ENCODE results near the gene PLD5. TPM values are rescaled to one million over a fixed set of nuclear protein-coding genes. Genes with fewer than 3 reads are reported as not detected.

The PLD5 gene
- total RNA-seq, 5 donors from 2014 or later (not counting 1 experiment from before 2014, with no cell fraction given) = not detected

GRCh38 chr1:242554577-242554976, 30.1 kb upstream of the PLD5 start:
- peaks cover 0 to 7% (median 0%) of the 10 kb centered on the region in 3 donors for H3K9me3 Mint-ChIP-seq
- no peaks in the 10 kb centered on the region for H3K4me1 Mint-ChIP-seq
- H3K4me3 Mint-ChIP-seq = no peak overlapping the region
- ChIA-PET CTCF (interaction anchor here in 1 of 2 donors (0.6 kb wide), 1 partner anchor 351 kb away, joined by 4 read pairs; no protein-coding TSS in a partner anchor), POLR2A (no interaction called here)
- no peaks in the 10 kb centered on the region for H3K36me3 Mint-ChIP-seq
- DNase-seq (no peak), ATAC-seq (replicated peaks in 1 of 4) (no peak)
- Histone ChIP-seq H3K9me3 (no peaks in the 10 kb centered on the region), H3K4me1 (ENCODE audit: control insufficient read depth in 1 of 2, extremely low read depth in 1 of 2, insufficient read depth in 2 of 2, low read length in 2 of 2) (no peaks in the 10 kb centered on the region), H3K36me3 (ENCODE audit: control insufficient read depth in 2 of 2, extremely low read depth in 1 of 2, insufficient read depth in 1 of 2, low read length in 1 of 2) (no peaks in the 10 kb centered on the region), H3K4me3 (ENCODE audit: control insufficient read depth in 1 of 2, extremely low read depth in 1 of 2, low read length in 1 of 2) (no peak overlapping the region), H3K27ac (ENCODE audit: low read length) (no peak overlapping the region), H3K27me3 (replicated peaks in 1 of 2; ENCODE audit: control insufficient read depth in 2 of 2, extremely low read depth in 1 of 2, insufficient read depth in 2 of 2, low read length in 1 of 2) (no peaks in the 10 kb centered on the region)
- peaks cover 5 to 11% of the 10 kb centered on the region in 2 donors for H3K27me3 Mint-ChIP-seq
- 88% methylated on average over 4 of the region's 6 CpGs for WGBS (ENCODE audit: insufficient coverage)
- H3K27ac Mint-ChIP-seq = no peak overlapping the region

- ChIA-PET POLR2A (no interaction called here), CTCF (interaction anchor here in 1 of 2 donors (0.6 kb wide), 1 partner anchor 27 kb away, joined by 3 read pairs; no protein-coding TSS in a partner anchor)
- Mint-ChIP-seq H3K27ac (no peak overlapping the region), H3K4me1 (no peaks in the 10 kb centered on the region), H3K9me3 (no peaks in the 10 kb centered on the region), H3K36me3 (no peaks in the 10 kb centered on the region), H3K4me3 (no peak overlapping the region), H3K27me3 (no peaks in the 10 kb centered on the region)
- H3K27ac ChIP-seq (ENCODE audit: low read length) = no peak overlapping the region
- no CpG with 5 or more reads among the region's 6 CpGs for WGBS (ENCODE audit: insufficient coverage)
- H3K9me3 ChIP-seq = no peaks in the 10 kb centered on the region
- no peaks in the 10 kb centered on the region for H3K36me3 ChIP-seq (ENCODE audit: control insufficient read depth in 2 of 2, extremely low read depth in 1 of 2, insufficient read depth in 1 of 2, low read length in 1 of 2)
- ATAC-seq (replicated peaks in 1 of 4) (no peak), DNase-seq (no peak)
- H3K4me1 ChIP-seq (ENCODE audit: control insufficient read depth in 1 of 2, extremely low read depth in 1 of 2, insufficient read depth in 2 of 2, low read length in 2 of 2) = no peaks in the 10 kb centered on the region
- no peaks in the 10 kb centered on the region for H3K27me3 ChIP-seq (replicated peaks in 1 of 2; ENCODE audit: control insufficient read depth in 2 of 2, extremely low read depth in 1 of 2, insufficient read depth in 2 of 2, low read length in 1 of 2)
- H3K4me3 ChIP-seq (ENCODE audit: control insufficient read depth in 1 of 2, extremely low read depth in 1 of 2, low read length in 1 of 2) = no peak overlapping the region
Measured at GRCh38 chr1:242546849-242547729, 22.6 kb upstream of the PLD5 start.

GRCh38 chr1:242546441-242546840, 21.9 kb upstream of the PLD5 start:
- H3K4me1 Mint-ChIP-seq = no peaks in the 10 kb centered on the region
- no peaks in the 10 kb centered on the region for H3K9me3 Mint-ChIP-seq
- POLR2A ChIA-PET = no interaction called here

GRCh38 chr1:242544071-242544470, 19.6 kb upstream of the PLD5 start:
- H3K27ac Mint-ChIP-seq = no peak overlapping the region
- WGBS (ENCODE audit: insufficient coverage) = no CpG with 5 or more reads among the region's 2 CpGs
- no peaks in the 10 kb centered on the region for H3K4me1 ChIP-seq (ENCODE audit: control insufficient read depth in 1 of 2, extremely low read depth in 1 of 2, insufficient read depth in 2 of 2, low read length in 2 of 2)
- no peaks in the 10 kb centered on the region for H3K9me3 Mint-ChIP-seq
- H3K4me3 ChIP-seq (ENCODE audit: control insufficient read depth in 1 of 2, extremely low read depth in 1 of 2, low read length in 1 of 2) = no peak overlapping the region
- ChIA-PET CTCF (interaction anchor here in 1 of 2 donors (0.6 kb wide), 1 partner anchor 26 kb away, joined by 4 read pairs; no protein-coding TSS in a partner anchor), POLR2A (interaction anchor here in 1 of 2 donors (0.5 kb wide), 1 partner anchor 9 kb away, joined by 4 read pairs; no protein-coding TSS in a partner anchor)
- no peaks in the 10 kb centered on the region for H3K27me3 ChIP-seq (replicated peaks in 1 of 2; ENCODE audit: control insufficient read depth in 2 of 2, extremely low read depth in 1 of 2, insufficient read depth in 2 of 2, low read length in 1 of 2)
- no peaks in the 10 kb centered on the region for H3K9me3 ChIP-seq
- no peaks in the 10 kb centered on the region for H3K4me1 Mint-ChIP-seq
- H3K27ac ChIP-seq (ENCODE audit: low read length) = no peak overlapping the region
- H3K36me3 Mint-ChIP-seq = no peaks in the 10 kb centered on the region
- no peak overlapping the region for H3K4me3 Mint-ChIP-seq
- no peaks in the 10 kb centered on the region for H3K36me3 ChIP-seq (ENCODE audit: control insufficient read depth in 2 of 2, extremely low read depth in 1 of 2, insufficient read depth in 1 of 2, low read length in 1 of 2)
- H3K27me3 Mint-ChIP-seq = no peaks in the 10 kb centered on the region
- DNase-seq = no peak
- ATAC-seq (replicated peaks in 1 of 4) = no peak

More at GRCh38 chr1:242546441-242546840, 21.9 kb upstream of the PLD5 start:
- DNase-seq (no peak), ATAC-seq (replicated peaks in 1 of 4) (no peak)
- Mint-ChIP-seq H3K4me3 (no peak overlapping the region), H3K36me3 (no peaks in the 10 kb centered on the region), H3K27me3 (no peaks in the 10 kb centered on the region), H3K27ac (no peak overlapping the region)
- no peaks in the 10 kb centered on the region for H3K27me3 ChIP-seq (replicated peaks in 1 of 2; ENCODE audit: control insufficient read depth in 2 of 2, extremely low read depth in 1 of 2, insufficient read depth in 2 of 2, low read length in 1 of 2)
- CTCF ChIA-PET = no interaction called here
- no peaks in the 10 kb centered on the region for H3K4me1 ChIP-seq (ENCODE audit: control insufficient read depth in 1 of 2, extremely low read depth in 1 of 2, insufficient read depth in 2 of 2, low read length in 2 of 2)
- no peaks in the 10 kb centered on the region for H3K9me3 ChIP-seq
- no peak overlapping the region for H3K27ac ChIP-seq (ENCODE audit: low read length)
- no CpG with 5 or more reads among the region's 3 CpGs for WGBS (ENCODE audit: insufficient coverage)
- no peak overlapping the region for H3K4me3 ChIP-seq (ENCODE audit: control insufficient read depth in 1 of 2, extremely low read depth in 1 of 2, low read length in 1 of 2)
- H3K36me3 ChIP-seq (ENCODE audit: control insufficient read depth in 2 of 2, extremely low read depth in 1 of 2, insufficient read depth in 1 of 2, low read length in 1 of 2) = no peaks in the 10 kb centered on the region

GRCh38 chr1:242542271-242542670, 17.8 kb upstream of the PLD5 start:
- H3K27me3 ChIP-seq (replicated peaks in 1 of 2; ENCODE audit: control insufficient read depth in 2 of 2, extremely low read depth in 1 of 2, insufficient read depth in 2 of 2, low read length in 1 of 2) = no peaks in the 10 kb centered on the region
- H3K9me3 ChIP-seq = no peaks in the 10 kb centered on the region
- no peaks in the 10 kb centered on the region for H3K9me3 Mint-ChIP-seq
- no peaks in the 10 kb centered on the region for H3K27me3 Mint-ChIP-seq
- H3K4me1 ChIP-seq (ENCODE audit: control insufficient read depth in 1 of 2, extremely low read depth in 1 of 2, insufficient read depth in 2 of 2, low read length in 2 of 2) = no peaks in the 10 kb centered on the region
- no peak overlapping the region for H3K27ac Mint-ChIP-seq
- H3K27ac ChIP-seq (ENCODE audit: low read length) = no peak overlapping the region
- POLR2A ChIA-PET = no interaction called here
- DNase-seq (no peak), ATAC-seq (replicated peaks in 1 of 4) (no peak)
- WGBS (ENCODE audit: insufficient coverage) = no CpG with 5 or more reads among the region's 2 CpGs
- no peaks in the 10 kb centered on the region for H3K36me3 Mint-ChIP-seq
- H3K4me3 ChIP-seq (ENCODE audit: control insufficient read depth in 1 of 2, extremely low read depth in 1 of 2, low read length in 1 of 2) = no peak overlapping the region
- H3K36me3 ChIP-seq (ENCODE audit: control insufficient read depth in 2 of 2, extremely low read depth in 1 of 2, insufficient read depth in 1 of 2, low read length in 1 of 2) = no peaks in the 10 kb centered on the region
- CTCF ChIA-PET = interaction anchor here in 1 of 2 donors (0.9 kb wide), 1 partner anchor 10 kb away, joined by 3 read pairs; no protein-coding TSS in a partner anchor
- H3K4me1 Mint-ChIP-seq = no peaks in the 10 kb centered on the region
- no peak overlapping the region for H3K4me3 Mint-ChIP-seq

- WGBS (ENCODE audit: insufficient coverage) = no CpG with 5 or more reads among the region's 1 CpG
- ATAC-seq (replicated peaks in 1 of 4) = no peak
- no peaks in the 10 kb centered on the region for H3K9me3 Mint-ChIP-seq
- no peak for DNase-seq
- H3K36me3 Mint-ChIP-seq = no peaks in the 10 kb centered on the region
- peaks cover 3 to 8% of the 10 kb centered on the region in 2 donors for H3K27me3 Mint-ChIP-seq
- H3K4me3 Mint-ChIP-seq = no peak overlapping the region
- POLR2A ChIA-PET = no interaction called here
- H3K4me1 ChIP-seq (ENCODE audit: control insufficient read depth in 1 of 2, extremely low read depth in 1 of 2, insufficient read depth in 2 of 2, low read length in 2 of 2) = no peaks in the 10 kb centered on the region
- no peaks in the 10 kb centered on the region for H3K36me3 ChIP-seq (ENCODE audit: control insufficient read depth in 2 of 2, extremely low read depth in 1 of 2, insufficient read depth in 1 of 2, low read length in 1 of 2)
- no peak overlapping the region for H3K27ac ChIP-seq (ENCODE audit: low read length)
- no peaks in the 10 kb centered on the region for H3K9me3 ChIP-seq
- H3K4me1 Mint-ChIP-seq = no peaks in the 10 kb centered on the region
- no peak overlapping the region for H3K27ac Mint-ChIP-seq
- no peak overlapping the region for H3K4me3 ChIP-seq (ENCODE audit: control insufficient read depth in 1 of 2, extremely low read depth in 1 of 2, low read length in 1 of 2)
- H3K27me3 ChIP-seq (replicated peaks in 1 of 2; ENCODE audit: control insufficient read depth in 2 of 2, extremely low read depth in 1 of 2, insufficient read depth in 2 of 2, low read length in 1 of 2) = no peaks in the 10 kb centered on the region
- CTCF ChIA-PET = no interaction called here
Measured at GRCh38 chr1:242535986-242536385, 11.5 kb upstream of the PLD5 start.

Data from T-cell (primary cell).